Fibroblast of mammary gland (primary cell): ENCODE results near the gene OPCML.

Source experiments
- DNase-seq: peaks from one replicate; pipeline ENCODE4 v3.0.0-alpha.2; 2010; ENCODE audit warnings: low read depth
- H3K4me3 ChIP-seq: 2 replicates; pipeline ENCODE4 v1.5.1; 2011; ENCODE audit warnings: low read depth, mild to moderate bottlenecking, low read length, moderate library complexity; ENCODE audit not compliant: control insufficient read depth
- CTCF ChIP-seq: conservative IDR thresholded peaks from 2 replicates; pipeline ENCODE4 v1.5.1; 2011; ENCODE audit warnings: low read depth, low read length, inconsistent platforms; ENCODE audit not compliant: control insufficient read depth, insufficient read depth

The OPCML gene

GRCh38 chr11:132944569-132944944 is 587.7 kb downstream of the OPCML start:
- TF ChIP-seq CTCF: no peak
- no peak overlapping the region for H3K4me3 ChIP-seq
- DNase-seq: no peak

- no peak for TF ChIP-seq CTCF
- H3K4me3 ChIP-seq: no peak overlapping the region
- DNase-seq: no peak
These were observed 588.4 kb downstream of the OPCML start for GRCh38 chr11:132943706-132944568.

DNA sequence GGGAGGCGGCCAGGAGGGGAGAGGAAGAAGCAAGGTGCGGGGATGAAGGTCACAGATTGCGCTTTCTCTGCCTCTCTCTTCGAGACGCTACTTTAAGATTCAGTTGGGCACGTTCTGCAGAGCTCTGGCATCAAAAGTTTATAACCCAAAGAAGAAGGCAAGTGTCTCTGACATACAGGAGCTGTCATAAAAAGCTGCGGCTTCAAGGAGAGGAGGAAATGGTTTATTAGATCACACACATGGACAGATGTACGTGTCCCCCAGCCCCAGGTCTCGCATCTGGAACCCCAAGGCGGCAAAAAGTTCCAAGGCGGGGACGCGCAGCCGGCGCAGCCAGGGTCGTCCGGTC is 589.0 kb downstream of the OPCML start:
- no peak for DNase-seq
- no peak overlapping the region for H3K4me3 ChIP-seq
- TF ChIP-seq CTCF: no peak

GRCh38 chr11:132942611-132943356 is 589.5 kb downstream of the OPCML start:
- no peak for TF ChIP-seq CTCF
- DNase-seq: no peak
- H3K4me3 ChIP-seq: no peak overlapping the region

- no peak for DNase-seq
- TF ChIP-seq CTCF: no peak
- H3K4me3 ChIP-seq: no peak overlapping the region
These were observed 590.5 kb downstream of the OPCML start for GRCh38 chr11:132941761-132942160.

GRCh38 chr11:132941024-132941646 is 591.2 kb downstream of the OPCML start:
- no peak overlapping the region for H3K4me3 ChIP-seq
- peak; percentile 82 for TF ChIP-seq CTCF
- peak; percentile 23 for DNase-seq
